Left cardiac atrium (tissue), 4 donors: ENCODE results near the gene TXNDC16. TPM values are rescaled to one million over a fixed set of nuclear protein-coding genes. Genes with fewer than 3 reads are reported as not detected.
"Not testable (repeated sequence)": the region's sequence is repeated elsewhere in the genome, so short reads cannot be mapped to it uniquely, and the experiment has no call there.

ENCODE experiments used
- ATAC-seq, 2 donors: fragments of 200-7000 bp; cut with Tn5 transposase; one replicate each; pipeline ENCODE4 v1.9.1; 2020; ENCODE audit warnings: mild to moderate bottlenecking in 2 of 2, moderate library complexity in 2 of 2
- DNase-seq: peaks from one replicate; pipeline ENCODE4 v3.0.0-alpha.2; 2020
- intact Hi-C, 2 donors: fragments of 100-400 bp; cut with DNase I; formaldehyde crosslinking; loops; one replicate each; pipeline versions ENCODE4 v1.14.1 to v1.15.1; 2022 to 2023
- total RNA-seq, 2 donors: library from RNA; stranded (reverse); fragmentation: NEBNext Ultra II Directional; extraction: Animal tissue kit (Norgen Biotek cat#: 25700); gene quantifications; one replicate each; pipeline ENCODE4 v1.2.1, GENCODE V29; 2021
- donor health status: DM: no; HTN: yes; CAD: no.
- donor health status: DM: no; HTN: yes; CAD: no; lungs with severe emphysema.
- donor health status: DM: yes; HTN: yes; CAD: no.
- donor health status: Dilated cardiomyopathy.

The TXNDC16 gene
- total RNA-seq, 2 donors from 2014 or later = 4.6 to 6.2 TPM

- ATAC-seq = peak in 1 of 2 donors; percentile 62
- intact Hi-C loops = no loop called here
- no peak for DNase-seq
Observed at GRCh38 chr14:52547027-52547426, 5.3 kb downstream of the TXNDC16 start.

- intact Hi-C loops = no loop called here
- no peak for DNase-seq
- no peak for ATAC-seq
Observed at GRCh38 chr14:52546318-52546670, 6.0 kb downstream of the TXNDC16 start.

- no peak for ATAC-seq
- no peak for DNase-seq
- intact Hi-C loops = no loop called here
Observed at GRCh38 chr14:52545584-52546317, 6.6 kb downstream of the TXNDC16 start.

- no peak for DNase-seq
- no peak for ATAC-seq
- intact Hi-C loops = no loop called here
Observed at GRCh38 chr14:52538623-52539022, 13.7 kb downstream of the TXNDC16 start.

GRCh38 chr14:52536269-52536668 is 16.0 kb downstream of the TXNDC16 start:
- no peak for ATAC-seq
- intact Hi-C loops = no loop called here
- no peak for DNase-seq

GRCh38 chr14:52531481-52531880 is 20.8 kb downstream of the TXNDC16 start:
- intact Hi-C loops = no loop called here
- ATAC-seq (no peak), DNase-seq (no peak)

GRCh38 chr14:52527052-52527451 is 25.3 kb downstream of the TXNDC16 start:
- DNase-seq (no peak), ATAC-seq (no peak)
- intact Hi-C loops = no loop called here

GRCh38 chr14:52522581-52523345 is 29.5 kb downstream of the TXNDC16 start:
- no peak for ATAC-seq

GRCh38 chr14:52522033-52522432 is 30.3 kb downstream of the TXNDC16 start:
- ATAC-seq (no peak), DNase-seq (no peak)
- intact Hi-C loops = no loop called here

More at GRCh38 chr14:52522581-52523345, 29.5 kb downstream of the TXNDC16 start:
- intact Hi-C loops = no loop called here
- DNase-seq = no peak

GRCh38 chr14:52514046-52514811 is 38.1 kb downstream of the TXNDC16 start:
- no peak for ATAC-seq

GRCh38 chr14:52513249-52513648 is 39.1 kb downstream of the TXNDC16 start:
- DNase-seq = no peak
- no peak for ATAC-seq
- intact Hi-C loops = no loop called here

More at GRCh38 chr14:52514046-52514811, 38.1 kb downstream of the TXNDC16 start:
- no peak for DNase-seq
- intact Hi-C loops = no loop called here

- ATAC-seq = no peak
- no peak for DNase-seq
- intact Hi-C loops = no loop called here
Observed at GRCh38 chr14:52494444-52494843, 57.9 kb downstream of the TXNDC16 start.

- ATAC-seq (no peak), DNase-seq (no peak)
- intact Hi-C loops = no loop called here
Observed at GRCh38 chr14:52485350-52485960, 66.8 kb downstream of the TXNDC16 start.

GRCh38 chr14:52481864-52482263 is 70.4 kb downstream of the TXNDC16 start:
- DNase-seq (no peak), ATAC-seq (no peak)
- intact Hi-C loops = no loop called here

GRCh38 chr14:52473557-52473956 is 78.7 kb downstream of the TXNDC16 start:
- intact Hi-C loops = loop anchor here in 1 of 2 donors (5.0 kb wide), 1 partner anchor 171 kb away; no protein-coding TSS in a partner anchor
- no peak for ATAC-seq
- no peak for DNase-seq

- intact Hi-C loops = loop anchor here in 1 of 2 donors (5.0 kb wide), 1 partner anchor 170 kb away; no protein-coding TSS in a partner anchor
- no peak for ATAC-seq
- DNase-seq = no peak
Observed at GRCh38 chr14:52472728-52473127, 79.6 kb downstream of the TXNDC16 start.

GRCh38 chr14:52472251-52472650 is 80.1 kb downstream of the TXNDC16 start:
- not testable (repeated sequence) for DNase-seq, ATAC-seq
- intact Hi-C loops = loop anchor here in 1 of 2 donors (5.0 kb wide), 1 partner anchor 170 kb away; no protein-coding TSS in a partner anchor

GRCh38 chr14:52467515-52468266 is 84.6 kb downstream of the TXNDC16 start:
- ATAC-seq (no peak), DNase-seq (no peak)
- intact Hi-C loops = no loop called here

GRCh38 chr14:52464175-52464574 is 88.1 kb downstream of the TXNDC16 start:
- no peak for DNase-seq
- intact Hi-C loops = no loop called here
- ATAC-seq = no peak
